Esophagus muscularis mucosa (tissue), 4 donors: ENCODE results near the gene SH2D3A. TPM values are rescaled to one million over a fixed set of nuclear protein-coding genes. Genes with fewer than 3 reads are reported as not detected.
A peak's percentile ranks its signal among the peaks of the same experiment; 100 is the strongest.

Source experiments
- DNase-seq: peaks from one replicate; pipeline ENCODE4 v3.0.0-alpha.2; 2017; ENCODE audit errors: extremely low spot score
- H3K27ac ChIP-seq, 4 donors: fragments of 200-600 bp; sonication (generic); replicated peaks in 1 of 4; 1 replicate in 3 of 4; 2 replicates in 1 of 4; pipeline ENCODE4 v1.5.1; 2016 to 2019; ENCODE audit warnings: mild to moderate bottlenecking in 1 of 4
- H3K27me3 ChIP-seq, 4 donors: fragments of 200-600 bp; sonication (generic); one replicate each; pipeline versions ENCODE4 v1.5.1 to v1.6.0; 2016 to 2019
- H3K36me3 ChIP-seq, 4 donors: fragments of 200-600 bp; sonication (generic); one replicate each; pipeline ENCODE4 v1.5.1; 2016 to 2019
- H3K4me1 ChIP-seq, 4 donors: fragments of 200-600 bp; sonication (generic); one replicate each; pipeline ENCODE4 v1.5.1; 2016 to 2019
- H3K4me3 ChIP-seq, 4 donors: fragments of 200-600 bp; sonication (generic); 1 replicate in 2 of 4; 2 replicates in 2 of 4; pipeline ENCODE4 v1.5.1; 2016 to 2019; ENCODE audit warnings: mild to moderate bottlenecking in 4 of 4, moderate library complexity in 1 of 4
- H3K9me3 ChIP-seq, 4 donors: fragments of 200-600 bp; sonication (generic); 1 replicate in 3 of 4; 2 replicates in 1 of 4; pipeline ENCODE4 v1.5.1; 2016 to 2019
- EP300 ChIP-seq: sonication (generic); formaldehyde crosslinking; IDR thresholded peaks from one replicate; pipeline ENCODE4 v1.6.1; 2017; ENCODE audit warnings: antibody characterized with exemption
- POLR2A ChIP-seq: fragments of 450-650 bp; IDR thresholded peaks from one replicate; pipeline ENCODE4 v1.6.1; 2017; ENCODE audit warnings: antibody characterized with exemption, moderate library complexity, mild to moderate bottlenecking, low read depth
- POLR2AphosphoS5 ChIP-seq, 2 donors: sonication (generic); formaldehyde crosslinking; IDR thresholded peaks; one replicate each; pipeline ENCODE4 v1.6.1; 2017; ENCODE audit warnings: antibody characterized with exemption in 2 of 2
- WGBS: methylation state at CpG from one replicate; pipeline ENCODE4 v1.1.5; 2018; 5-methylcytosine and 5-hydroxymethylcytosine counted together
- intact Hi-C: fragments of 100-400 bp; cut with DNase I; formaldehyde crosslinking; loops from one replicate; pipeline ENCODE4 v1.15.1; 2023
- total RNA-seq, 4 donors: library from RNA; depleted of rRNA; stranded (reverse); fragments of >200 nt; gene quantifications; one replicate each; pipeline versions ENCODE4 v1.1.0 to v1.2.1, GENCODE V29; 2016
- TF ChIP-seq, protein P1 (sequence below), 3 experiments: fragments of 200-600 bp in 2 of 3; fragments of 450-650 bp in 1 of 3; sonication (generic) in 2 of 3; IDR thresholded peaks; one replicate each; pipeline ENCODE4 v1.5.1; 2017 to 2019; ENCODE audit warnings: antibody characterized with exemption in 3 of 3, mild to moderate bottlenecking in 2 of 3, moderate library complexity in 1 of 3

Gene SH2D3A
- total RNA-seq, 4 donors from 2014 or later, result 0.33 to 0.34 TPM; not detected in 2

- Histone ChIP-seq H3K27me3 (peaks cover 0 to 54% (median 0%) of the 10 kb centered on the region in 4 donors), H3K4me1 (no peaks in the 10 kb centered on the region), H3K9me3 (peaks cover 0 to 11% (median 2%) of the 10 kb centered on the region in 4 donors), H3K27ac (no peak overlapping the region), H3K36me3 (no peaks in the 10 kb centered on the region), H3K4me3 (no peak overlapping the region)
- DNase-seq, result no peak
- intact Hi-C loops, result no loop called here
- no peak for TF ChIP-seq EP300
- TF ChIP-seq, protein P1, sequence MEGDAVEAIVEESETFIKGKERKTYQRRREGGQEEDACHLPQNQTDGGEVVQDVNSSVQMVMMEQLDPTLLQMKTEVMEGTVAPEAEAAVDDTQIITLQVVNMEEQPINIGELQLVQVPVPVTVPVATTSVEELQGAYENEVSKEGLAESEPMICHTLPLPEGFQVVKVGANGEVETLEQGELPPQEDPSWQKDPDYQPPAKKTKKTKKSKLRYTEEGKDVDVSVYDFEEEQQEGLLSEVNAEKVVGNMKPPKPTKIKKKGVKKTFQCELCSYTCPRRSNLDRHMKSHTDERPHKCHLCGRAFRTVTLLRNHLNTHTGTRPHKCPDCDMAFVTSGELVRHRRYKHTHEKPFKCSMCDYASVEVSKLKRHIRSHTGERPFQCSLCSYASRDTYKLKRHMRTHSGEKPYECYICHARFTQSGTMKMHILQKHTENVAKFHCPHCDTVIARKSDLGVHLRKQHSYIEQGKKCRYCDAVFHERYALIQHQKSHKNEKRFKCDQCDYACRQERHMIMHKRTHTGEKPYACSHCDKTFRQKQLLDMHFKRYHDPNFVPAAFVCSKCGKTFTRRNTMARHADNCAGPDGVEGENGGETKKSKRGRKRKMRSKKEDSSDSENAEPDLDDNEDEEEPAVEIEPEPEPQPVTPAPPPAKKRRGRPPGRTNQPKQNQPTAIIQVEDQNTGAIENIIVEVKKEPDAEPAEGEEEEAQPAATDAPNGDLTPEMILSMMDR (IDR thresholded peaks at IDR 0.05), result no peak
- no peak for TF ChIP-seq POLR2AphosphoS5 (IDR thresholded peaks at IDR 0.05)
- TF ChIP-seq POLR2A, result no peak
- WGBS, result 70% methylated on average over 4 of the region's 4 CpGs
These were observed 42.0 kb upstream of the SH2D3A start for GRCh38 chr19:6809262-6809661.

DNA sequence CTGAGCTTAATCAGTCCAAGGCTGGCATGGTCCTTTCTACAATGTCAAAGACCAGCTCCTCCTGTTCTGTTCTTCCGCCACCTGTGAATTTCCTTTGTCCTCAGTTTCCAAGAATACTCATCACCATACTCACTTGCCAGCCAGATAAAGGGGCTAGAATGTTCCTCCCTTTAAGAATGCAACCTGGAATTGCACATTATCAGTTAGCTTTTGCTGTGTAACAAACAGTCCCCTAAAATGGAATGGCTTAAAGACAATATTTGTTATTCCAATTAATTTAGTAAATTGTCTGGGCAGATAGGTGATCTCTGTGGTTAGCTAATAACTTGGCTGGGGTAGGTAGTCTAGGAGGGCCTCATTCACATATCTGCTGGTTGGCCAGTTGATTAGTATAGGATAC is 41.3 kb upstream of the SH2D3A start:
- WGBS, result 92% methylated on average over 1 of the region's 1 CpG

GRCh38 chr19:6807291-6807690 is 40.1 kb upstream of the SH2D3A start:
- TF ChIP-seq POLR2A (no peak), EP300 (no peak), POLR2AphosphoS5 (IDR thresholded peaks at IDR 0.05) (no peak)
- TF ChIP-seq, protein P1 (IDR thresholded peaks at IDR 0.05), result no peak
- Histone ChIP-seq H3K9me3 (peaks cover 0 to 7% (median 0%) of the 10 kb centered on the region in 4 donors), H3K4me1 (no peaks in the 10 kb centered on the region), H3K4me3 (no peak overlapping the region), H3K36me3 (no peaks in the 10 kb centered on the region), H3K27me3 (peaks cover 0 to 73% (median 2%) of the 10 kb centered on the region in 4 donors), H3K27ac (no peak overlapping the region)
- 91% methylated on average over 5 of the region's 5 CpGs for WGBS
- DNase-seq, result no peak
- intact Hi-C loops, result no loop called here

More for the DNA sequence above, 41.3 kb upstream of the SH2D3A start:
- no peak for TF ChIP-seq POLR2A
- no peaks in the 10 kb centered on the region for H3K36me3 ChIP-seq
- no peak overlapping the region for H3K27ac ChIP-seq
- H3K4me3 ChIP-seq, result no peak overlapping the region
- no peaks in the 10 kb centered on the region for H3K4me1 ChIP-seq
- peaks cover 0 to 11% (median 2%) of the 10 kb centered on the region in 4 donors for H3K9me3 ChIP-seq
- no peak for DNase-seq
- H3K27me3 ChIP-seq, result peaks cover 0 to 62% (median 0%) of the 10 kb centered on the region in 4 donors
- intact Hi-C loops, result no loop called here

DNA sequence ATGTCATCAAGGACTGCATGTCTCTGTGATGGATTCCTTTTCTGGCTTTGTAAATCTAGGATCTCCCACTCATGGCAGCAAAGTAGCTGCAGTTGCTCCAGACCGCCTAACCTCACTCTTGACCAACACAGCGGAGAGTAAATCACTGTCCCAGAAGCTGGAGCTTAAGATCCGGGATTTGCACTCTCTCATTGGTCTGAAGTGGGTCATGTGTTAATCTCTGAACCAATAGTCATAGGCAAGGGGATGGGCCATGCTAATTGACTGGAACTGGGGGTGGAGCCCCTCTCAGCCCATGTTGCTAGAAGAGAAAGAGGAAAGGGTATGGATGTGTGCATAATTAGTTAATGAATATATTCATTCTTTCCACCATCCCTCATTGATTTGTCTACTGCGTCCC is 39.3 kb upstream of the SH2D3A start:
- WGBS, result 77% methylated on average over 4 of the region's 4 CpGs
- intact Hi-C loops, result no loop called here

GRCh38 chr19:6803036-6803404 is 35.8 kb upstream of the SH2D3A start:
- intact Hi-C loops, result no loop called here

More for the DNA sequence above, 39.3 kb upstream of the SH2D3A start:
- Histone ChIP-seq H3K4me1 (peaks cover 2 to 4% (median 3%) of the 10 kb centered on the region in 4 donors), H3K27me3 (peaks cover 0 to 77% (median 2%) of the 10 kb centered on the region in 4 donors), H3K27ac (no peak overlapping the region), H3K4me3 (no peak overlapping the region), H3K9me3 (peaks cover 0 to 7% (median 0%) of the 10 kb centered on the region in 4 donors), H3K36me3 (no peaks in the 10 kb centered on the region)
- DNase-seq, result no peak
- TF ChIP-seq, protein P1 (IDR thresholded peaks at IDR 0.05), result no peak
- TF ChIP-seq POLR2A, result no peak
- no peak for TF ChIP-seq POLR2AphosphoS5 (IDR thresholded peaks at IDR 0.05)
- no peak for TF ChIP-seq EP300

More at GRCh38 chr19:6803036-6803404, 35.8 kb upstream of the SH2D3A start:
- no peak for TF ChIP-seq POLR2A
- no peak for TF ChIP-seq EP300
- TF ChIP-seq, protein P1 (IDR thresholded peaks at IDR 0.05), result no peak
- no peak for TF ChIP-seq POLR2AphosphoS5 (IDR thresholded peaks at IDR 0.05)
- H3K4me1 ChIP-seq, result peaks cover 5 to 12% (median 11%) of the 10 kb centered on the region in 4 donors
- DNase-seq, result no peak
- no peaks in the 10 kb centered on the region for H3K9me3 ChIP-seq
- no peaks in the 10 kb centered on the region for H3K36me3 ChIP-seq
- no peak overlapping the region for H3K4me3 ChIP-seq
- H3K27me3 ChIP-seq, result peaks cover 0 to 81% (median 2%) of the 10 kb centered on the region in 4 donors
- WGBS, result 63% methylated on average over 8 of the region's 8 CpGs
- H3K27ac ChIP-seq, result peak overlapping the region in 1 of 4 donors; percentile 10
